IPS DF 4.7 (cell line): ENCODE data around the gene PDZK1.
"Not testable (repeated sequence)": the region's sequence is repeated elsewhere in the genome, so short reads cannot be mapped to it uniquely, and the experiment has no call there.

Experiments used
- DNase-seq: peaks from one replicate; pipeline ENCODE4 v3.0.0-alpha.2; 2013; ENCODE audit warnings: low spot score; ENCODE audit errors: extremely low read depth

Gene PDZK1

GRCh38 chr1:145656245-145656943, 50.8 kb downstream of the PDZK1 start:
- not testable (repeated sequence) for DNase-seq

GRCh38 chr1:145643990-145644389, 63.2 kb downstream of the PDZK1 start:
- DNase-seq: not testable (repeated sequence)

- DNase-seq: not testable (repeated sequence)
These were observed 65.3 kb downstream of the PDZK1 start for GRCh38 chr1:145641886-145642285.

- not testable (repeated sequence) for DNase-seq
These were observed 70.9 kb downstream of the PDZK1 start for GRCh38 chr1:145636237-145636636.

GRCh38 chr1:145622177-145622576, 85.0 kb downstream of the PDZK1 start:
- DNase-seq: not testable (repeated sequence)
